ENCODE data around the gene TYW1.
"Not testable (repeated sequence)": the region's sequence is repeated elsewhere in the genome, so short reads cannot be mapped to it uniquely, and the experiment has no call there.

Gene TYW1

GRCh38 chr7:66995050-66995776 lies 1.4 kb upstream of the TYW1 start, which contains the start of gene SBDS:
Gene SBDS, minus strand, starts transcription at chr7:66995586. Its CDS starts 169 bp downstream, at chr7:66995417.
- DNase-seq = peak; percentile 94

DNA sequence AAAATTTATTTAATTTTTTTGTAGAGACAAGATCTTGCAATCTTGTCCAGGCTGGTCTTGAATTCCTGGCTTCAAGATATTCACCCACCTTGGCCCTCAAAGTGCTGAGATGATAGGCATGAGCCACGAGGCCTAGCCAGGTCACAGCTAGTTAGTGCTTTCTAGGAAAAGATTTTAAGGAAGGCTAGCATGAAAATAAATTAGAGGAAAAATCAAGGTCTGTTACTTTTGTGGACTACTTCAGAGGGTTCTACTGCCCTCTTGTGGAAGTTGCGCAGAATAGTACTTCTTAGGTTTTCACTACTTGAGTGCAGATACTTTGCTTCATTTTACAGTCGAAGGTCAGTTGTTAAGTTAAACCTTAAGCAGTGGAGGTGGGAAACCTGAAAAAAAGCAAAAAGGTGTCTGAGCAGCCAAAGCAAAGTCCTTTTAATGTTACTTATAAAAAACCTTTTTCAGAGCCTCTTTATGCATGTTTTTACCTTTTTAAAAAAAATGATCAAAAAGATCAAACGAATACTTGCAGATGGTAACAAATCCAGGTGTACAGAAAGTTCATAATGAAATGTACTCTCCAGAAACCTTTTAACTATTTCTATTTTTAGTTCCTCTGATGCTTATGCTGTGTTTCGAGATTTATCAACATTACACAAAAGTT lies 4.1 kb downstream of the TYW1 start:
- not testable (repeated sequence) for DNase-seq

GRCh38 chr7:67004145-67004544 lies 7.5 kb downstream of the TYW1 start:
- not testable (repeated sequence) for DNase-seq

- DNase-seq = no peak
Measured at GRCh38 chr7:67006965-67007364, 10.3 kb downstream of the TYW1 start.

DNA sequence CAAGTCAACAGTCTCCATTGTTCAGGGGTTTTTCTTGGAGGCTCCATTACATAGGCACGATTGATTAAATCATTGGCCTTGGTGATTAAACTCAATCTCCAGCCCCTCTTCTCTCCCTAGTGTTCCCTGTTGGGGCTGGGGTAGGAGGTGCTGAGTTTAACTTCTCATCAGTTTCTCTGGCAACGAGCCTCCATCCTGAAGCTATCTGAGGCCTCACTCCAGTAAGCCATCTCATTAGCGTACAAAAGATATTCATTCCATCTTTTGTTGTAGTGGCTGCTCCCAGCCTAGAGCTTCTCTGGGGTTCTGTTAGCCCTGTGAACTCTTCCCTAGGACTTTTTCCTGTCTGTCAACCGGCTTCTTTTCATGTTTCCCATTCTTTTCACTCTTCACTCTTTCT lies 11.6 kb downstream of the TYW1 start:
- DNase-seq = no peak

DNA sequence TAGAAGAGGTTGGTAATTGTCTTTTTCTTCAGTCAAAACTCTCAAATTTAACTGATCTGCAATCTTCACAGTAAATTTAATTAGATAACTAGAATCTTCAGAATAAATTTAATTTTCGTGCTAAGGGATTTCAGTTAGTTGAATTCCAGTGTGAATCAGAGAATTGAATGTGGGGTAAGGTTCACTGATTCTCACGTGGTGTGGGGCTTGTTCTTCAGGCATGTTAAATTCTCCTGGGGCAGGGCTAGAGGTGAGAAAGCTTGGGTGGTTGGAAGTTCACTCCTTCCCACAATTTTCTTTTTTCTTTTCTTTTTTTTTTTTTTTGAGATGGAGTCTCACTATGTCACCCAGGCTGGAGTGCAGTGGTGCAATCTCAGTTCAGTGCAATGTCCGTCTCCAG lies 13.0 kb downstream of the TYW1 start:
- DNase-seq = not testable (repeated sequence)

- DNase-seq = not testable (repeated sequence)
Measured at GRCh38 chr7:67014076-67014622, 17.5 kb downstream of the TYW1 start.

- not testable (repeated sequence) for DNase-seq
Measured at GRCh38 chr7:67017971-67018370, 21.3 kb downstream of the TYW1 start.

DNA sequence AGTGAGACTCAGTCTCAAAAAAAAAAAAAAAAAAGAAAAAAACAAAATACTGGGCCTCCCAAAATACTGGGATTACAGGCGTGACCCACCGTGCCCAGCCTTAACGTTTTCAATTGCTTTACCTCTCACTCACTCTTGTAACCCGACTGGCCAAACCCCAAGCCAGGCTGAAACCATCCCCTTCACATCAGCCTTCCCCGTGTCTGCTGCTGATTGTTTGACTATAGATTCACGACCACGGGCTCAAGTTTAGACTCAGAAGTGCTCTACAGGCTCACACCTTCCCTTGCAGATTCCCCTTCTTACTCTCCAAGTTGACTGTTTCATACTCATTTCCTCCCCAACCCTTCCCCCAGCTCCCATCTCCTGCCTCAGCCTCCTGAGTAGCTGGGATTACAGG lies 22.3 kb downstream of the TYW1 start:
- no peak for DNase-seq

DNA sequence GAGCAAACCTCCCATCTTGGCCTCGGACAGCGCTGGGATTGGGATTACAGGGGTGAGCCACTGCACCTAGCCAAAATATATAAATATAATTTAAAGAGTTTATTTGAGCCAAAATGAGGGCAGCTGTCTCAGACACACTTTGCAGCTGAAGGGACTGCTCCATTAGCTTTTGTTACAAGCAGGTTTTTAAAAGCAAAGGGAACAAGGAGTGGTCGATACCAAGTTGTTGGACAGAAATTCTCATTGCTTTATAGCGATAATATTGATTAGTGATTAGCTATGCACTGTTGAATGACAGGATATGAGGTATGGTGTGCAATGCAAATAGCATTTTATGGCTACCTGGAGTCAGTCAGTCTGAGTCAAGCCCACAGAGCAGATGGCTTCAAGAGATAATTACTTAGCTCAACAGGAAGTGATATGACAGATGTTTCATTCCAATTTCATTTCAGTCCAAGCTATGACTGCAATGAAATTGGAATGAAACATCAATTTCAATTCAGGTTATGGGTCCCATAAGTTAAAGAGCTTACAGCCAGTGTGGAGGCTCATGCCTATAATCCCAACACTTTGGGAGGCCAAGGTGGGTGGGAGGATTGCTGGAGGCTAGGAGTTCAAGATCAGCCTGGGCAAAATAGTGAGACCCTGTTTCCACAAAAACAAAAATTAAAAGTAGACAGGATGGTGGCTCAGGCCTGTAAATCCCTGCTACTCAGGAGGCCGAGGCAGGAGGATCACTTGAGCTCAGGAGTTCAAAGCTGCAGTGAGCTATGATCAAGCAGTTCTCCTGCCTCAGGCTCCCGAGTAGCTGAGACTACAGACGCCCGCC lies 23.1 kb downstream of the TYW1 start:
- no peak for DNase-seq

DNA sequence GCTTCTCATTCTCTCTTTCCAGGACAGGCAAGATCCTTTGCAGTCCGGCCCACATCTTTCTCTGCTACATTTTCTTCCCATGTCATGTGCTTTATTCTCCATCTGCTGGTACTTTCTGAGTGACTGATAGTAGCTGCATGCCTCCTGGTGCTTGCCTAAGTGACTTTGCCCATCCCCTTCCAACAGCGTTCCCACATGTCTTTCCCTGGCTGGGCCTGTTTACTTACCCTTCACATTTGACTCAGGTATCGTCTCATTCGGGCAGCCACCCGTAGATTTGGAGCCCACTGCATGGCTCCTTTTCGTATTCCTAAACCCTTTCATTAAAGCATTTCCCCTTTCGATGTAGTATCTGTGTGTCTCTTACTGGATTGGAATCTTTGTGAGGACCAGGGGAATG lies 24.6 kb downstream of the TYW1 start:
- DNase-seq = no peak

DNA sequence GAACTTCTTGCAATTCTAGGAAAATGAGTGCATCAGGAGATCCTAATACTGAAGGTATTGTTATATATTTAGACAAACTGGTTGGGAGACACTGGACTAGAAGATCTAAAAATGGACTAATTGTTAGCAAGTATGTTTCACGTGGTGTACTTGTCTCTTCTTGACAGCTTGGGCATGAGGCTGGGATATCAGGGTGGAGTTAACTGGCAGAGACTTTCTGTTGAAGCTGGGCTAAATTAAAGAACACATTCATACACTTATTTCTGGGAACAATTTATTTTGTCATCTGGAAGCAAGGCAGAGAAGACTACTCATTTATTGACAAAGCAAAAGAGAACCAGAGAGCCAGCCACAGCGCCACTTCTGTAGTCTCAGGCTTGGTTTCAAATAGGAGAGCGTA lies 25.9 kb downstream of the TYW1 start:
- DNase-seq = no peak

DNA sequence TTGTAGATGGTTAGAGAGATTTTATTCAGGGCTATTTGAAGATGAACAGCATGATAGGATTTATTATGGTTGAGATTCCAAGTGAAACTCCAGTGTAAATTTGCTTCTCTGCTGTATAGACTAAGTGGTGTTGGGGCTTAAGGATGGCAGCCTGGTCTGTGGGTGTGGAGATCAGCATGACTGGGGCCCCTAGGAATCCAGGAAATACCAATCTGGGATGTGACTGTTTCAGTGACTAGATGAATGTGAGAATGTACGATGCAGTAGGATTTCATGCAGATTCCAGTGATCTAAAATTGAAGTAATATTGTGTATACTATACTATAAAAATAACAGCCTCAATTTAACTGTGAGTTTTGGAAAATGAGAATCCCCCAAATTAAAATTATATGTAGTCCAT lies 28.8 kb downstream of the TYW1 start:
- DNase-seq = peak; percentile 41

- not testable (repeated sequence) for DNase-seq
Measured at GRCh38 chr7:67031685-67032084, 35.1 kb downstream of the TYW1 start.

GRCh38 chr7:67033251-67033650 lies 36.6 kb downstream of the TYW1 start:
- DNase-seq = no peak

- DNase-seq = not testable (repeated sequence)
Measured at GRCh38 chr7:67036432-67037395, 40.1 kb downstream of the TYW1 start.

- not testable (repeated sequence) for DNase-seq
Measured at GRCh38 chr7:67040832-67041231, 44.2 kb downstream of the TYW1 start.

GRCh38 chr7:67042781-67043558 lies 46.3 kb downstream of the TYW1 start:
- peak; percentile 77 for DNase-seq

GRCh38 chr7:67043559-67043930 lies 46.9 kb downstream of the TYW1 start:
- peak; percentile 19 for DNase-seq

GRCh38 chr7:67045496-67045995 lies 48.9 kb downstream of the TYW1 start:
- DNase-seq = no peak

GRCh38 chr7:67046819-67047218 lies 50.2 kb downstream of the TYW1 start:
- not testable (repeated sequence) for DNase-seq
